HG03558 (cell line): ENCODE measurements around the gene ANTXR2.

Experiments
- ATAC-seq: cut with Tn5 transposase; IDR thresholded peaks from one replicate; pipeline ENCODE4 v1.9.1; 2021; ENCODE audit warnings: moderate number of reproducible peaks; ENCODE audit not compliant: unreplicated experiment; ENCODE audit errors: extremely low read depth

ANTXR2 gene

GRCh38 chr4:79883290-79883689 is 189.7 kb downstream of the ANTXR2 start:
- ATAC-seq = no peak

- no peak for ATAC-seq
Observed at GRCh38 chr4:79882806-79883205, 190.2 kb downstream of the ANTXR2 start.

- no peak for ATAC-seq
Observed at GRCh38 chr4:79881407-79881806, 191.6 kb downstream of the ANTXR2 start.

GRCh38 chr4:79877511-79877910 is 195.5 kb downstream of the ANTXR2 start:
- no peak for ATAC-seq

GRCh38 chr4:79875344-79875899 is 197.6 kb downstream of the ANTXR2 start:
- ATAC-seq = no peak

GRCh38 chr4:79874197-79874596 is 198.8 kb downstream of the ANTXR2 start:
- no peak for ATAC-seq

- ATAC-seq = no peak
Observed at GRCh38 chr4:79872738-79873137, 200.3 kb downstream of the ANTXR2 start.

GRCh38 chr4:79871961-79872360 is 201.1 kb downstream of the ANTXR2 start:
- ATAC-seq = no peak

- no peak for ATAC-seq
Observed at GRCh38 chr4:79869597-79870237, 203.3 kb downstream of the ANTXR2 start.

GRCh38 chr4:79865201-79865597 is 207.8 kb downstream of the ANTXR2 start:
- no peak for ATAC-seq

- no peak for ATAC-seq
Observed at GRCh38 chr4:79864500-79865200, 208.4 kb downstream of the ANTXR2 start.

GRCh38 chr4:79863333-79863732 is 209.7 kb downstream of the ANTXR2 start:
- ATAC-seq = no peak

- ATAC-seq = no peak
Observed at GRCh38 chr4:79862821-79863220, 210.2 kb downstream of the ANTXR2 start.

GRCh38 chr4:79857811-79858210 is 215.2 kb downstream of the ANTXR2 start:
- ATAC-seq = no peak

GRCh38 chr4:79856196-79856595 is 216.8 kb downstream of the ANTXR2 start:
- ATAC-seq = no peak

- ATAC-seq = no peak
Observed at GRCh38 chr4:79854856-79855502, 218.1 kb downstream of the ANTXR2 start.

- ATAC-seq = no peak
Observed at GRCh38 chr4:79852305-79852730, 220.7 kb downstream of the ANTXR2 start.

GRCh38 chr4:79851625-79852304 is 221.3 kb downstream of the ANTXR2 start:
- no peak for ATAC-seq
